ENCODE data around the gene EPYC.

DNA sequence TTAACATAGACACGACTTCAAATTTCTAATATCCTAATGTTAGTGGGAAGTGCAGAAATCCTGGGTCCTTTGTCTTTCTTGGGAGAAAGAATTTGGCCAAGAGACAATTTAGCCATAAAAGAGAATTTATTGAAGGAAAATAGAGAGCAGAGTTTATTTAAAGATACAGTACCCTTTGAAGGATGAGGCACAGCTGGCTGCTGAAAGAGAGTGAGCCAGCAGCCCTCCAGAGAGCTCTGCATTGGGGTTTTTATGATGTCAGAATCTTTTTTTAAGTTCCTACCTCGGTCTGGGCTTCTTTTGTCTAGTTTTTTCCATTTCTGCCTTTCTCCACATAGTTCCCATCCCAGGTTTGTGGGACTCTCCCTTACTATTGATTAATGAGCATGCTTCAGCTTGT lies 87.3 kb downstream of the EPYC start:
- TF ChIP-seq POLR2A (IDR thresholded peaks at IDR 0.05) (no peak), CTCF (IDR thresholded peaks at IDR 0.05) (no peak), EP300 (IDR thresholded peaks at IDR 0.05) (no peak)
